NCI-H82 treated with DMSO at 0.1 percent for 48 hours (cell line): Measurements from ENCODE around the gene DDX27.
"Not testable (repeated sequence)": the region's sequence is repeated elsewhere in the genome, so short reads cannot be mapped to it uniquely, and the experiment has no call there.

Experiments used
- DNase-seq: peaks from one replicate; lab custom pipeline; 2025; ENCODE audit not compliant: unreplicated experiment; lab: John Stamatoyannopoulos, UW

Gene DDX27

DNA sequence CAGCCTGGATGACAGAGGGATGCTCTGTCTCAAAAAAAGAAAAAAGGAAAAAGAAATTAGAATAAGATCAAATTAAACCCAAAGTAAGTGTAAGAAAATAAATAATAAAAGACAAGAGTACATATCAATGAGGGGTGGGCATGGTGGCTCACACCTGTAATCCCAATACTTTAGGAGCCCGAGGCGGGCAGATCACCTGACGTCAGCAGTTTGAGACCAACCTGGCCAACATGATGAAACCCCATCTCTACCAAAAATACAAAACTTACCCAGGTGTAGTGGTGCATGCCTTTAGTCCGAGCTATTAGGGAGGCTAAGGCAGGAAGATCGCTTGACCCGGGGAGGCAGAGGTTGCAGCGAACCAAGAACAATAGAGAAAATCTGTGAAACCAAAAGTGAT is 16.2 kb upstream of the DDX27 start:
- DNase-seq = no peak

DNA sequence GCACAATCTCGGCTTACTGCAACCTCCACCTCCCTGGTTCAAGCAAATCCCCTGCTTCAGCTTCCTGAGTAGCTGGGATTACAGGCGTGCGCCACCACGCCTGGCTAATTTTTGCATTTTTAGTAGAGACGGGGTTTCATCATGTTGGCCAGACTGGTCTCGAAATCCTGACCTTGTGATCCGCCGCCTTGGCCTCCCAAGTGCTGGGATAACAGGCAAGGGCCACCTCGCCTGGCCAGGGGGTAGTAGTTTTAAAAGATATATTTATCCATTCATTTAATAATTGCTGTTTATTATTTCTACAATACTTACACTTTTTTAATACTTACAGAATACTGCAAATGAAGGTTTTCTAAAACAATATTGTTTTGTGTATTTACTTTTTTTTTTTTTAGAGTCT is 15.5 kb upstream of the DDX27 start:
- DNase-seq = no peak

DNA sequence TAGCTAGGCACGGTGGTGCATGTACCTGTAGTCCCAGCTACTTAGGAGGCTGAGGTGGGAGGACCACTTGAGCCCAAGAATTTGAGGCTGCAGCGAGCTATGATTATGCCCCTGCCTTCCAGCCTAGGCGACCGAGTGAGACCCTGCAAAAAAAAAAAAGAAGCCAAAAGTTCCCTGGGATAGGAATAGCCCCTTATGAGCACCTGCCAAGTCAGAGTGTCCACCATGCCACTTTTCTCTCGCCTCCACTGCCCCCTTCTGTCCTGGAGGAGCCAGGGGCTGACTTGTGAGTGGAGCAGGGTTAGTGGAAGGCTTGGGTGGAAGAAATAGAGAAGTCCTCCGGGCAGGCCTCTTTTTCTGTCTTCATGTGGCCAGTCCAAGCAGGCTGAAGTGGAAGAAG is 12.1 kb upstream of the DDX27 start:
- peak; percentile 1 for DNase-seq

DNA sequence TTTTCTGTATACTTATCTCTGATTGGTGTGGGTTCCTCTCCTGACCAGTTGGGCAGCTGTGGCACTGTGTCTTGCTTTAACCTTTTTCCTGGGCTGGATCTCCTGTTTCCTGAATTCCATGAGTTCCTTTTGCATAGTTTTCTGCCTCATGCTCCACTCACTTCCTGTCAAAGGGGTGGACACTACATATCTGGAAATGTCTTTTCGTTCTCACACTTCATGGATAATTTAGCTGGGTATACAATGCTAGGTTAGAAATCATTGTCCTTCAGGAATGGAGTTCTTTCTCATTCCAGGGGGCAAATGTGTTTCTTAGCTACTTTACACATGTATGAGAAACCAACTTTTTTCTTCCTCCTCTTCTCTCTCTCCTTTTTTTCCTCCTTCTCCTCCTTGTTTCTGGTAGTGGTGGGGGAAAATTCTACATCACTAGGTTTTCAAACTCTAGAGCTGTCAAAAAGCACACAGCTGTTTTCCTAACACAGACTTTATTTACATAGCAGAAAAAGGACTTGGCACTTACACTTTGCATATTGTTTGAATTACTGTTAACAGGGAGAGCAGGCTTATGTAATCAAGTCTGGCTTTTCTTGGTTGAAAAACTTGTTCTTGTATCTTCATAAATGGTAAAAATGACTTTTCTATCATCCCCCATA is 9.0 kb upstream of the DDX27 start:
- no peak for DNase-seq

DNA sequence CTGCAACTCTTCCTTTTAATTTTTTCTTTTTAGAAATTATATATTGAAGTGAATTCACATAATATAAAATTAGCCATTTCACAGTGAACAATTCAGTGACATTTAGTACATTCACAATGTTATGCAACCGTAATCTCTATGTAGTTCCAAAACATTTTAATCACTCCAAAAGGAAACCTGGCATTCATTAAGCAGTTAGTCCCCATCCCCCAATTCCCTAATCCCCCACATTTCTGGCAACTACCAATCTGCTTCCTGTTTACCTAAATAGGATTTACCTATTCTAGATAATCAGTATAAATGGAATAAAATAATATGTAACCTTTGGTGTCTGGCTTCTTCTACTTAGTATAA is 8.5 kb upstream of the DDX27 start:
- DNase-seq = no peak

DNA sequence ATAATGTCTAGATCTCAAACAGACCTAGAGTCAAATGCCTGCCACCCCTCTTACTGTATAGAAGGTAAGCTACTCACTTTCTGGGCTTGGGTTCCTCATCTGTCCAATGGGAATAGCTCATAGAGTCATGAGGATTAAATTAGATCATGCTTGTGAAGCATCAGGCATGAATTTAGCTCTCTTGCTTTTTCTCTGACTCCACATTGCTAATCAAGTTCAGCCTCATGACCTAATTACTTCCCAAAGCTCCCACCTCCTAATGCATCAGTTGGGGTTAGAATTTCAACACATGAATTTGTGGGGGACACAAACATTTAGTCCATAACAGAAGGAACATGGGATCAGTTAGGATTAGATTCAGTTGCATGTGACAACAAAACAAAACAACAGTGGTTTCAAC is 4.6 kb upstream of the DDX27 start:
- no peak for DNase-seq

DNA sequence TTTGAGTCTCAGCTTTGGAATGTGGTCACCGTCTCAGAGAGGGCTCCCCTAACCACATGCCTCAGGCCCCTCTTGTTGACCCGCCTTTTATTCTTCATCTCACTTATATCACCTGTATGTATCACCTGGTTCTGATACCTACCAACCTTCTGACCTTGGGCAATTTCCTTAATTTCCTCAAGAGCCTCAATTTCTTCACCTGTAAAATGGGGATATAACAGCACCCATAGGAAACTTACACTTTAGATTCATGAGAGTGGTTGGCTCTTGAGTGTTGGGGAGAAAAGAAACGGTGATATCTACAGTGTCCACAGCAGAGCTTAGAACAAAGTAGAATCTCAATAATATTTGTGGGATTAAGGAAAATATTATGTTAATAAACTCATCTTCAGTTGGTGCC is 4.0 kb upstream of the DDX27 start:
- no peak for DNase-seq

DNA sequence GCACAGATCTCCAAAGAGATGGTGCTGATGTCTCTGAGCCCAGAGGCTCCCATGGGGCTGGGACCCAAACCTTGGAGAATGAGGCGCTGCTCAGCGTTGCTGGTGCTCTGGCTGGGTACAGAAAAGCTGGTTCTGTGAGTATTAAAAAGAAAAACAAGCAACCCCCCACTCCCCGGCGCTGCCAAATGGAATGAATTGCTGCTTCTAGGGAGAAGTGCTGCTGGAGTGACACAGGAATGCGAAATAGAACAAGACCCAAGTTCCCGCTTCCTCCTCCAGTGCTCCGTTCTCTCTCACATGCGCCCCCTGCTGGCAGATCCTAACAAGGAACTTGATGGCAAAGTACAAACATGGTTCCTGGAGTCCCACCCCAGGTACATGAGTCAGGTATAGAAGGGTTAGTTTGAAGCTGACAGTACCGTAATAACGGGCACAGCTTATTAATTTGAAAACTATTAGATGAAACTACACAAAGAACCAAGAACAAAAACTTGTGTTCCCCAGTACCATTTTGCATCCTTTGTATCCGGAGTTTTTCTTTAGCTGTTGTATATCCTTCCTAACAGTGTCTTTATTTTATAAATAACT is 2.1 kb upstream of the DDX27 start:
- peak; percentile 79 for DNase-seq

DNA sequence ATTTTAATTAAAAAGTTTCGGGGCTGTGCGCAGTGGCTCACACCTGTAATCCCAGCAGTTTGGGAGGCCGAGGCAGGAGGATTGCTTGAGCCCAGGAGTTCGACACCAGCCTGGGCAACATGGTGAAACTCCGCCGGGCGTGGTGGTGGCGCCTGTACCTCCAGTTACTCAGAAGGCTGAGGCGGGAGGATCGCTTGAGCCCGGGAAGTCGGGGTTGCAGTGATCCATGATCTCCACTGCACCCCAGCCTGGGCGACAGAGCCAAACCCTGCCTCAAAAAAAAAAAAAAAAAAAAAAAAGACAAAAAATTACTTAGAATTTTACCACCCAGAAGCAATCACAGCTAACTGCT is 501 bp upstream of the DDX27 start:
- DNase-seq = not testable (repeated sequence)

DNA sequence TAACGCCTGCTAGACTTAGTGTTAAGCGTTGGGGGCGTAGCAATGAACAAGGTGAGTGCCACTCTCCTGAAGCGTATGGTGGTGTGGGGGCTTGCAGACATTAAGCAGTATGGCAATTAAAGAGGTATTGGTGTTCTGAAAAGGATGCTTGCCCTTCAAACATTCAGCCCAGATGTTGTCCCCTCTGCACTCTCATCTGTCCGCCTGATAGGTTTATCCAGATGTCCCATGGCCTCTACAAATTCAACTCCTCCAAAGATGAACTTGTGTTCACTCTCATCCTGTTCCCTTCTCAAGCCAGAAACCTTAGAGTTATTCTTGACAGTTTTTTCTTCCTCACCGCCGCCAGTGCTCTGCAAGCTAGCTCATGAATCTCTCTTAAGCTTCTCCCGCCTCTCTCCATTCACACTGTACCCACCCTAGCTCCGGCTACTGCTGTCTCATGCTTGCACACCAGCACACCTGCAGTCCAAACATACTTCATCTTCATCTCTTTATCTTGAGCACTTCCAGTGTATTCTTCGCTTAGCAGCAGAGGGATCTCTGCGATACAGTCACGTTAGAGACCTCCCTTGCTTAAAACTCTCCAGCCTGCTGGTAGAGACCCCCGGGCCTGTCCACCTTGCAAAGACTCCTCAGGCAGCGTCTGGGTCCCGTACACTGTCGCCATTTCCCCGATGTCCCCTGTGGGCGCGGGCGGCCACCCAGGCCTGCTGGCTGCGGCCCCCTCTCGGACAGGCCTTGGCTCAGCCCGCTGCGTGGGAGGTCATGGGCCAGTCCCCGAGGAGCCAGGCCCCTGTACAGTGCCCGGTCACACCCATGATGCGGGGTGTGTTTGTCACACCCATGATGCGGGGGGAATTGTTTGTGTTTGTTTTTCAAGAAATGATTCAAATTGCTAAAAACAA is 962 bp downstream of the DDX27 start:
- no peak for DNase-seq

DNA sequence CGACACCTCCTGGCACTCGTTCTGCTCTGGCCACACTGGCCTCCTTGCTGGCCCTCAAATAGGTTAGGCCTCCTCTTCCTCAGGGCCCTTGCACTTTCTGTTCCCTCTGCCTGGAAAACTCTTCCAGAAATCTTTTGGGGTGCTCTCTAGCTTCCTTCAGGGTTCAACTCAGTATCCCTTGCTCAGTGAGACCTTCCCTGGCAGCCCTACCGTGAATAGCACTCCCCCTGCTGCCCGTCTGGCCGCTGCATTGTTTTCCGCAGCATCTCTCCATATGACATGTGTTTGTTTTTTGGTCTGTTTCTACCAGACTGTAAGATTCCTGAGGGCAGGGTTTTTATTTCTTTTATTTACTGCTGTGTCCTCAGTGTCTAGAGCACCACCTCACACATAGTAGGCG is 6.7 kb downstream of the DDX27 start:
- DNase-seq = no peak

DNA sequence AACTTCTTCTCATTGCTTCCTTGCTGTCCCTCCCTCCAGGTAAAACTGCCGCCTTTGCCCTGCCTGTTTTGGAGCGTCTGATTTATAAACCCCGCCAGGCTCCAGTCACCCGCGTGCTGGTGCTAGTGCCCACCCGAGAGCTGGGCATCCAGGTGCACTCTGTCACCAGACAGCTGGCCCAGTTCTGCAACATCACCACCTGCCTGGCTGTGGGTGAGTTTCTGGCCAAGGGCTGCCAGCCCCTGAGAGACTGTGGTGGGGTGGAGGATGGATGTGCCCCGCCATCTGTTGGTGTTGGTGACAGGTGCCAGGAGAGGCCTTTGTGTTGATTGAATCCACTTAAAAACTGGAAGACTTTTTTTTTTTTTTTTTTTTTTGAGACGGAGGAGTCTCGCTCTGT is 9.5 kb downstream of the DDX27 start:
- no peak for DNase-seq

DNA sequence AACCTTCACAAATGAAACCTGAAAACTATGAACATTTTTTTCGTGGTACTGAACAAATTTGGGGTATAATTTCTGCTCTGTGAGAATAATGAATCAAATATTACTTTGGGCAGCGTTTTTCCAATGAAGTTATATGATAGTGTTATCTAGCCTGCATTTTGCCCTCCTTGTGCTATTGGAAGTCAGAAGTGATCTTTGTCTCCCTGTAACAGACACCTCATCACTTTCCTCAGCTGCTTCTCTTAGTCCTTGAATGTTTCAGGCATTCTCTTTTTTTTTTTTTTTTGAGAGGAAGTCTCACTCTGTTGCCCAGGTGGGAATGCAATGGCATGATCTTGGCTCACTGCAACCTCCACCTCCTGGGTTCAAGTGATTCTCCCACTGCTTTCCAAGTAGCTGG is 10.2 kb downstream of the DDX27 start:
- DNase-seq = no peak

DNA sequence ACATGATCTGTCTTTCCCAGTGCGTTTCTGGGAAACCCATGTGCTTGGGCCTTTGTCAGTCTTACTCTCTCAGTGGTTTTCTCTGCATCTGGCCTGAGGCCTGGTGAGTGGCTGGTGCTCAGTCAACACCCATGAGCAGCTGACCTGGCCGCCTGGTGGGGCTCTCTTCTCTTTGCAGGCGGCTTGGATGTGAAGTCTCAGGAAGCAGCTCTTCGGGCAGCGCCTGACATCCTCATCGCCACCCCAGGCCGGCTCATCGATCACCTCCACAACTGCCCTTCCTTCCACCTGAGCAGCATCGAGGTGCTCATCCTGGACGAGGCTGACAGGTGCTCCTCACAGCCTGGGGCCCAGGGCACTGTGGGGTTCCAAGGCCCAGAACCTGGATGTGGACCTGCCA is 10.8 kb downstream of the DDX27 start:
- no peak for DNase-seq

DNA sequence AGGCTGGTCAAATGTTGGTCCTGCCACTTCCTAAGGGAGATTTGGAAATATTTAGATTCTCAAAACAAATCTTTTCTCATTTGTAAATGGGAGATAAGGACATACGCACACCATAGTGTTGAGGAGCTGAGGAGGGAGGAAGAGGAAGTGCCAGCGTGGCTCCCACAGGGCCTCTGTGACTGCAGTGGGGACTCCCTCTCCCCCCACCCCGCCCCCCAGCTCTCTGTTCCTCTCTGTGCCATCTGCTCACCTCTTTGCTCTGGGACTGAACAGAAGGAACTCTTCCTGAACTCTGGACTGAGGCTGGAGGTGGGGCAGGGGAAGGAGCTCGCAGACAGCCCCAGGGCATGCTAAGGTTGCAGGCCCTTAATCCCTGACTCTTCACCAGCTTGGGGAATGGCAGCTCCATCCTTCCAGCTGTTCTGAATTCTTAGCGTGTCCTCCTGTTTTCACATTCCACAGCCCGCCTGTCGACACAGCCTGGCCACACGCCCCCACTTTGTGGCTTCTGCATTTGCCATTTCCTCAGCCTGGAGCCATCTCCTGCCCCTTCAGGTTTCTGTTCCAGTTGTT is 11.4 kb downstream of the DDX27 start:
- DNase-seq = peak; percentile 81

DNA sequence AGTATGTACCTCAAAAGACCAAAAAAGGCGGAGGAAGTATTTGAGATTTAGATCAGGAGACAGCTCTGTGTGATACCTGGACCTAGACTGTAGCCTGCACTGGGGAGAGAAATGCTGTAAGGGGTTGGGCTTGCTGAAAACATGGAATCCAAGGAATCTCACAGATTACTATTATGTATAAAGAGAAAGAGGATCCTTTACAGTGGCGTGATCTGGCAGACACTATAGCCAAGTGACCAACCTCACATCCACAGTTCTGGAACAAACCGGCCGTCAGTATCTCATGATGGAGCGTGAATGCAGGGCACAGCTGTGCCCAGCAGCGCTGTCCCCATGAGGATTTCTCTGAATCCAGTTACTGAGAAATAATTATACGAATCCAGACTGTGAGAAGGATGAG is 12.3 kb downstream of the DDX27 start:
- no peak for DNase-seq

DNA sequence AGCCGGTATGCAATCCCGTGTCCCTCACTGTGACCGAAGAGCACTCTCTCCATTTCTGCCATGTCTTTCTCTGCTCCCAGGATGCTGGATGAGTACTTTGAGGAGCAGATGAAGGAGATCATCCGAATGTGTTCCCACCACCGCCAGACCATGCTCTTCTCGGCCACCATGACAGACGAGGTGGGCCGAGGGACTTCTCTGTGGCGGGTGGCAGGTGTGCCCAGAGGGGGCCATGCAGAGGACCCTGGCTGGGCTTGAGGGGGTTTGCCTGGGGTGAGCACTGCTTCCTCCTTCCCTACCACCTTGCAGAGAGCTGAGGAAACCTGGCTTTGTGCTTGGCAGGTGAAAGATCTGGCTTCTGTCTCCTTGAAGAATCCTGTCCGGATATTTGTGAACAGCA is 14.0 kb downstream of the DDX27 start:
- no peak for DNase-seq

DNA sequence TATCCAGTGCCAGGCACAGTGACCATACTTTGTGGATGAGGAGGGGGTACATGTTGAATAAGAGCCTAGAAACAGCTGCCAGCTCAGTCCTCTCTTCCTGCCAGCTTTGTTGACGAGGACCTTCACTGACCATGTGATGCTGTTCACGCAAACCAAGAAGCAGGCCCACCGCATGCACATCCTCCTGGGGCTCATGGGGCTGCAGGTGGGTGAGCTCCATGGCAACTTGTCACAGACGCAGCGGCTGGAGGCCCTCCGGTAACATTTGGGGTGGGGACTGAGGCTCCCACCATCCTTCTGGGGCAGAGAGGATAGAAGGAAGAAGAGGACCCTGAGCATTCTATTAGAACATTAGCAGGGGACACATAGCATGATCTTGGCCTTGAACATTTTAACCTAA is 15.6 kb downstream of the DDX27 start:
- no peak for DNase-seq

DNA sequence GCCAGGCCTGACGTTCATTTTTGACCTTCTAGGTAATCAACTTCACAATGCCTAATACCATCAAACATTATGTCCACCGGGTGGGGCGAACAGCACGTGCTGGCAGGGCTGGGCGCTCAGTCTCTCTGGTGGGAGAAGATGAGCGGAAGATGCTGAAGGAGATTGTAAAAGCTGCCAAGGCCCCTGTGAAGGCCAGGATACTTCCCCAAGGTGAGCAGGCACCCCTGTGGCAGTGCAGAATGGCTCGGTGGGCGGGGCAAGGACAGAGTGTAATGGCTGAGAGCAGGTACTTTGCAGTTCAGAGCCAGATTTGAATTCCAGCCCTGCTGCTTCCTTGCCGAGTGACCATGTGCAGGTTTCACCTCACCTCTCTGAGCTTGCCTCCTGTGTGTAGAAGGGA is 17.1 kb downstream of the DDX27 start:
- no peak for DNase-seq

DNA sequence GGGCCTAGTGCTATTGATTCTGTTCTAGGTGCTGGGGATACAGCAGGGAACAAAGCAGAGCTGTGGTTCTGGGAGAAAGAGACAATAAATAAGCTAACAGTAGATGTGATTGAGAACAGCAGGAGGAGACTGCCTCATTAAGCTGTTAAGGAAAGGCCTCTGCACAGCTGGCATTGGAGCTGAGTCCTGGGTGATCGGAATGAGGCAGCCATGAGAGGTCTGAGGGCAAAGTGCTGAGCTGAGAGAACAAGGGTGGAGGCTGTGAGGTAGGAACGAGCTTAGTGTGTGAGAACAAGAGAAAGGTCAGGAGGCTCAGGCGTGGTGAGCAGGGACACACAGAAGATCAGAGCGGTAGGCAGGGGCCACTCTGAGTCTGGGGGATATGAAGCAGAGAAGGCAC is 18.3 kb downstream of the DDX27 start:
- DNase-seq = no peak

DNA sequence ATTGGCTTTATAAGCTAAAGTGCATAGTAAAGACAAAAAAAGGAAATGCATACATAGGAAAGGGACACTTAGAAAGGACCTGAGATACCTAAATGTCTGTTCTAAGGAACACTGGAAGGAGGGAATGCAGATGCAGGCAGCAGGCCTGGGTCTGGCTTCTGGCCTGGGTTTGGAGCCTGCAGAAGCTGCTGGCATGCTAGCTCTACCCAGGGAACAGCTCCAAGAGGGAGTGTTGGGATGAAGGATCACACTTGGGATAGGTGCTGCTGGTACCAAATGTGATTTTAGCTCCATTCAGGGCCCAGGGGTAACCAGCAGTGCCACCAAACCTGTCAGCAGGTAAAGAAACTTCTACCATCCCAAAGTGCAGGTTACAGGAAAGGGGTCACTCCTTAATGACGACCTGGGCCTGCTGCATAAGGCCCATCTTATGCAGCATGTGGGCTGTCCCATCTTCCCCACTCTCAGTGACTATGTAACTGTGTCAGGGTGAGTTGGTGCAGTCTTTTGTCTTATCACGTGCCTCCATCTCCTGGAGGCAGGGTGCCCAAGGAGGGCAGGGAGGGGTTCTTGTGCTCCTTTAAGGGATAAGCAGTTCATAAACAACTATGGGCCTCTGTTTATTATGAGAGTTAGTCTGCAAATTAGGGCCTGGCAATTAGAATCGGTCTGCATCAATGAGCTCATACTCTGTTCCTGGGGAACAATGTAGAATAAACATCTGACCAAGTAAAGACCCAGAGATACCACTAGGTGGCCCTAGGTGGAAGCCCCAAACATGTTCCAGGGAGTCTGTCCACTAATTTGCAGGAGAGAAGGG is 26.9 kb downstream of the DDX27 start:
- peak; percentile 11 for DNase-seq
